ENCODE measurements around the gene HNRNPAB. TPM values are rescaled to one million over a fixed set of nuclear protein-coding genes. Genes with fewer than 3 reads are reported as not detected.

HNRNPAB gene
- total and polyA plus RNA-seq, 9 of the 15 experiments (the other 6 are each of a cell fraction or from before 2014, with no cell fraction given), result 34.6 to 425 (median 236) TPM

- TF ChIP-seq ETS1 (conservative IDR thresholded peaks at IDR 0.05; ENCODE audit: control insufficient read depth, low read depth, low read length), result no peak
- TF ChIP-seq KLF10 (CRISPR knock-in tag; IDR thresholded peaks at IDR 0.05), result no peak
These were observed 41.1 kb downstream of the HNRNPAB start (continued) for GRCh38 chr5:178245389-178245788.

- ChIA-PET CTCF (ENCODE audit: low intra/inter-chr PET ratio) (no interaction called here), POLR2A (no interaction called here)
- Histone ChIP-seq H3K27ac (ENCODE audit: extremely low read depth, low read depth, low read length) (no peak overlapping the region), H3K9me3 (replicated peaks; ENCODE audit: control insufficient read depth, insufficient read depth, low read depth, low read length) (no peaks in the 10 kb centered on the region), H3K9ac (ENCODE audit: insufficient read depth in 1 of 2, low read depth in 2 of 2, low read length in 2 of 2) (no peak overlapping the region; a peak in 1 of 4 replicates), H4K20me1 (replicated peaks; ENCODE audit: control insufficient read depth, insufficient read depth, low read length) (no peaks in the 10 kb centered on the region; the same call in 1 of the 2 replicates), H3K4me2 (ENCODE audit: insufficient read depth, low read length) (no peak overlapping the region), H3K9me1 (ENCODE audit: control insufficient read depth, insufficient read depth, low read length) (no peaks in the 10 kb centered on the region), H3K79me2 (ENCODE audit: control insufficient read depth, insufficient read depth, low read length) (no peaks in the 10 kb centered on the region), H2AFZ (ENCODE audit: low read depth, low read length) (no peak overlapping the region), H3K36me3 (ENCODE audit: control insufficient read depth, insufficient read depth, low read length) (no peaks in the 10 kb centered on the region), H3K4me1 (replicated peaks in 1 of 2; ENCODE audit: control insufficient read depth in 2 of 2, insufficient read depth in 2 of 2, low read length in 2 of 2) (peaks cover 0 to 8% of the 10 kb centered on the region in 2 experiments; a peak in 2 of 5 replicates), H3K27me3 (ENCODE audit: control insufficient read depth in 2 of 2, insufficient read depth in 2 of 2, low read length in 2 of 2) (peaks cover 14 to 55% of the 10 kb centered on the region in 2 experiments; a peak in 3 of 5 replicates), H3K4me3 (no peak overlapping the region)
- intact Hi-C loops (cut with micrococcal nuclease) (no loop called here), in situ Hi-C loops (cut with MboI) (no loop called here)
- FAIRE-seq (no peak), ATAC-seq (no peak; the same call in 2 of the 3 replicates), DNase-seq (ENCODE audit: extremely low read depth in 1 of 4, low spot score in 3 of 4) (no peak)
- no TSS peak for BruUV-seq (replicated peaks)
- 10% methylated on average over 12 of the region's 15 CpGs for WGBS (ENCODE audit: insufficient coverage, low coverage, missing lambda C conversion rate)
- no peak for TF ChIP-seq NEUROD1 (IDR thresholded peaks at IDR 0.05; ENCODE audit: borderline replicate concordance, low read depth, low read length, partially characterized antibody)
- no peak for TF ChIP-seq MYBL2 (IDR thresholded peaks at IDR 0.05; ENCODE audit: low read depth)
- no peak for TF ChIP-seq MYBL2 (CRISPR knock-in tag; IDR thresholded peaks at IDR 0.05; ENCODE audit: borderline replicate concordance)
- TF ChIP-seq ZNF274 (IDR thresholded peaks at IDR 0.05; ENCODE audit: borderline replicate concordance, low read depth, low read length), result no peak
- no peak for TF ChIP-seq DDX20 (tag; IDR thresholded peaks at IDR 0.05; ENCODE audit: low read depth)
- no peak for TF ChIP-seq SLC30A9 (CRISPR knock-in tag; IDR thresholded peaks at IDR 0.05)
- TF ChIP-seq FOXK2 (conservative IDR thresholded peaks at IDR 0.05 in 1 of 2, IDR thresholded peaks at IDR 0.05 in 1 of 2; ENCODE audit: low read depth in 2 of 2), result no peak
- TF ChIP-seq NFYB (IDR thresholded peaks at IDR 0.05; ENCODE audit: extremely low read depth, insufficient read length), result no peak
- no peak for TF ChIP-seq ZNF511 (CRISPR knock-in tag; IDR thresholded peaks at IDR 0.05)
- no peak for TF ChIP-seq SREBF1 (IDR thresholded peaks at IDR 0.05; ENCODE audit: borderline replicate concordance, low read depth, low read length)
- TF ChIP-seq PHF21A (IDR thresholded peaks at IDR 0.05; ENCODE audit: borderline replicate concordance, low read depth), result no peak
- no peak for TF ChIP-seq EP400 (IDR thresholded peaks at IDR 0.05)
- TF ChIP-seq SETDB1 (IDR thresholded peaks at IDR 0.05; ENCODE audit: low read length), result no peak
- no peak for TF ChIP-seq SIN3B (IDR thresholded peaks at IDR 0.05; ENCODE audit: low read depth)
- no peak for TF ChIP-seq CREM (IDR thresholded peaks at IDR 0.05; ENCODE audit: low read depth)
- no peak for TF ChIP-seq KDM1A (IDR thresholded peaks at IDR 0.05)
- no peak for TF ChIP-seq HSF4 (CRISPR knock-in tag; IDR thresholded peaks at IDR 0.05; ENCODE audit: borderline replicate concordance)
- no peak for TF ChIP-seq SRSF7 (optimal IDR thresholded peaks at IDR 0.05; ENCODE audit: low read depth, low read length)
- no peak for TF ChIP-seq ZFX (CRISPR knock-in tag; IDR thresholded peaks at IDR 0.05)
- TF ChIP-seq FOXJ2 (tag; IDR thresholded peaks at IDR 0.05), result no peak
These were observed 42.4 kb downstream of the HNRNPAB start for GRCh38 chr5:178246624-178247279.

All from K562 (cell line).